BE2C (cell line): ENCODE measurements around the gene MAGI2.

Experiments used
- DNase-seq: peaks from one replicate; pipeline ENCODE4 v3.0.0-alpha.2; 2020
- H3K27me3 ChIP-seq: fragments of 250-450 bp; sonication (Bioruptor Pico); 2 replicates; pipeline ENCODE4 v1.5.1; 2020; ENCODE audit warnings: mild to moderate bottlenecking
- H3K36me3 ChIP-seq: fragments of 250-450 bp; sonication (Bioruptor Pico); 2 replicates; pipeline ENCODE4 v1.5.1; 2020; ENCODE audit warnings: mild to moderate bottlenecking
- H3K4me1 ChIP-seq: fragments of 250-450 bp; sonication (Bioruptor Pico); 2 replicates; pipeline ENCODE4 v1.5.1; 2020
- H3K4me3 ChIP-seq: 2 replicates; pipeline ENCODE4 v1.5.1; 2011; ENCODE audit warnings: low read depth, low read length
- H3K9me3 ChIP-seq: fragments of 250-450 bp; sonication (Bioruptor Pico); 2 replicates; pipeline ENCODE4 v1.5.1; 2020
- CTCF ChIP-seq: IDR thresholded peaks from 2 replicates; pipeline ENCODE4 v1.5.1; 2012; ENCODE audit warnings: mild to moderate bottlenecking, low read depth, low read length

The MAGI2 gene

GRCh38 chr7:78143661-78144060, 1309.8 kb downstream of the MAGI2 start:
- Histone ChIP-seq H3K36me3 (no peaks in the 10 kb centered on the region), H3K4me3 (no peak overlapping the region), H3K9me3 (peaks cover 3% of the 10 kb centered on the region; the same call in 1 of the 2 replicates), H3K4me1 (peaks cover 24% of the 10 kb centered on the region), H3K27me3 (no peaks in the 10 kb centered on the region)
- TF ChIP-seq CTCF = no peak
- DNase-seq = no peak

- no peak overlapping the region for H3K4me3 ChIP-seq
- no peaks in the 10 kb centered on the region for H3K36me3 ChIP-seq
- H3K9me3 ChIP-seq = peaks cover 3% of the 10 kb centered on the region; the same call in 1 of the 2 replicates
- no peaks in the 10 kb centered on the region for H3K27me3 ChIP-seq
- no peak for TF ChIP-seq CTCF
- no peak for DNase-seq
- peaks cover 42% of the 10 kb centered on the region for H3K4me1 ChIP-seq
Measured at GRCh38 chr7:78141522-78142281, 1311.8 kb downstream of the MAGI2 start.

- Histone ChIP-seq H3K27me3 (no peaks in the 10 kb centered on the region), H3K4me1 (peaks cover 42% of the 10 kb centered on the region), H3K4me3 (no peak overlapping the region), H3K9me3 (no peaks in the 10 kb centered on the region), H3K36me3 (no peaks in the 10 kb centered on the region)
- TF ChIP-seq CTCF = no peak
- DNase-seq = no peak
Measured at GRCh38 chr7:78140109-78140508, 1313.4 kb downstream of the MAGI2 start.

- no peak overlapping the region for H3K4me3 ChIP-seq
- peaks cover 42% of the 10 kb centered on the region for H3K4me1 ChIP-seq
- no peaks in the 10 kb centered on the region for H3K36me3 ChIP-seq
- no peaks in the 10 kb centered on the region for H3K9me3 ChIP-seq
- no peaks in the 10 kb centered on the region for H3K27me3 ChIP-seq
- peak; percentile 76 for DNase-seq
- TF ChIP-seq CTCF = no peak
Measured at GRCh38 chr7:78139335-78139734, 1314.1 kb downstream of the MAGI2 start.

- Histone ChIP-seq H3K27me3 (no peaks in the 10 kb centered on the region), H3K36me3 (no peaks in the 10 kb centered on the region), H3K9me3 (no peaks in the 10 kb centered on the region), H3K4me3 (no peak overlapping the region), H3K4me1 (peaks cover 36% of the 10 kb centered on the region)
- no peak for TF ChIP-seq CTCF
- DNase-seq = no peak
Measured at GRCh38 chr7:78134774-78135173, 1318.7 kb downstream of the MAGI2 start.

- peak; percentile 83 for TF ChIP-seq CTCF
- Histone ChIP-seq H3K36me3 (no peaks in the 10 kb centered on the region), H3K9me3 (no peaks in the 10 kb centered on the region), H3K27me3 (no peaks in the 10 kb centered on the region), H3K4me1 (peaks cover 36% of the 10 kb centered on the region), H3K4me3 (no peak overlapping the region)
- peak; percentile 62 for DNase-seq
Measured at GRCh38 chr7:78134256-78134655, 1319.2 kb downstream of the MAGI2 start.
